ENCODE measurements around the gene PRPH.
A peak's percentile ranks its signal among the peaks of the same experiment; 100 is the strongest.

Gene PRPH

DNA sequence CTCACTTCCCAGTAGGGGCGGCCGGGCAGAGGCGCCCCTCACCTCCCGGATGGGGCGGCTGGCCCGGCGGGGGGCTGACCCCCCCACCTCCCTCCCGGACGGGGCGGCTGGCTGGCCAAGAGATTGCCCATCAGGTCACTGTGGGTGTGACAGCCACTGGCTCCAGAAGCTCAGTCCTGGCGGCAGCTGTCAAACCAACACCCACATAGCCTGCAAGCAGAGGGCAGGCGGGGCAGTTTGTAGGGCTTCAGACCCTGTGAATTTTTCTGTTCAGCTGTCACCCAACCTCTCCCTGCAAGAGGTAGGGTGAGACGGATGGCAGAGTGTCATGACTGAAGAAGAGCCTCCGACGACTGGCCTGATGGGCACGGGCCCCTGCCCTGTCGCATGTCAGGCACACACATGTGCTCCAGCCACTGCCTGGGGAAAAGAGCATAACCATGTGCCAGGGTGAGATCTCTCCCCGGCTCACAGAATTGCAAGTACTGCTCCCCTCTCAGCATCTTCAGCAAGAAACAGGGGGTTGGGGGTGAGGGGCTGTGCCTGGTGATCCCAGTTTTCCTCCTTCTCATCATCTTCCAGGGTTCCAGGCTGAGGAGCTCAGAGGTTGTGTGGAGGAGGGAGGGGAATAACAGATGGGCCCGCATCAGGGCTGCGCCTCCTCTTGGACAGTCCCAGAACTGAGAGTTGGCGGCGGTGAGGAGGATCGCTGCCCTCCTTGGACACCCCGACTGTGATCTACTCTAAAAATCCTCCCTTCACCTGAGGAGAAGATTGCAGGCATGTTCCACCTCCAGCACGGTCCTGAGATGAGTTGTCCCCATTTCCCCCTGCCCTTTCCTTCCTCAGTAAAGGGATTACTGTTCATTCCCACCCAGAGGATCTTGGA is 11.2 kb upstream of the PRPH start:
- no peak overlapping the region for H3K27ac ChIP-seq
- TF ChIP-seq CTCF (conservative IDR thresholded peaks at IDR 0.05) = no peak

- TF ChIP-seq CTCF (conservative IDR thresholded peaks at IDR 0.05) = no peak
- H3K27ac ChIP-seq = no peak overlapping the region
Observed at GRCh38 chr12:49284672-49285071, 10.3 kb upstream of the PRPH start.

DNA sequence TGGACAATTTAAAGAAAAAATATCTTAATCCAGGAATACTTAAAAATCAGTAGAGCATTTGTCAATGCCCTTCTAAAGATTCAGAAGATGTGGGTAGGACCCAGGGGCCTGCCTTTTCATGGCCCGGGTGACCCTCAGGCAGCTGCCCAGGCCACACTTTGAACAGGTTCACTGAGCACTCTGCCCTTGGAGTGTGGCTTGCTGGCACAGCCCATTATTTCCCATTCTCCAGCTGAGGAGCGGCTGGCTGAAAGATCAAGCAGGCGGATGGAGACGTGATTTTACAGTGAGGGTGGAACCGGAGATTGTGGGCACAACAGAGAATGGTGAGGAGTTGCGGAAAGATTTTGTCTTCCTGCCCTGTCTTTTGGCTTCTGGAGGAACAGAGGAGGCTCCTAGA is 7.1 kb upstream of the PRPH start:
- TF ChIP-seq CTCF (conservative IDR thresholded peaks at IDR 0.05) = no peak

GRCh38 chr12:49288412-49288853 is 6.5 kb upstream of the PRPH start:
- no peak overlapping the region for H3K27ac ChIP-seq
- TF ChIP-seq CTCF (conservative IDR thresholded peaks at IDR 0.05) = peak; percentile 92

More for the DNA sequence above, 7.1 kb upstream of the PRPH start:
- H3K27ac ChIP-seq = no peak overlapping the region

GRCh38 chr12:49288922-49289555 is 5.9 kb upstream of the PRPH start:
- no peak overlapping the region for H3K27ac ChIP-seq
- no peak for TF ChIP-seq CTCF (conservative IDR thresholded peaks at IDR 0.05)

GRCh38 chr12:49292729-49293055 is 2.3 kb upstream of the PRPH start:
- TF ChIP-seq CTCF (conservative IDR thresholded peaks at IDR 0.05) = no peak
- H3K27ac ChIP-seq = peak overlapping the region; percentile 78

DNA sequence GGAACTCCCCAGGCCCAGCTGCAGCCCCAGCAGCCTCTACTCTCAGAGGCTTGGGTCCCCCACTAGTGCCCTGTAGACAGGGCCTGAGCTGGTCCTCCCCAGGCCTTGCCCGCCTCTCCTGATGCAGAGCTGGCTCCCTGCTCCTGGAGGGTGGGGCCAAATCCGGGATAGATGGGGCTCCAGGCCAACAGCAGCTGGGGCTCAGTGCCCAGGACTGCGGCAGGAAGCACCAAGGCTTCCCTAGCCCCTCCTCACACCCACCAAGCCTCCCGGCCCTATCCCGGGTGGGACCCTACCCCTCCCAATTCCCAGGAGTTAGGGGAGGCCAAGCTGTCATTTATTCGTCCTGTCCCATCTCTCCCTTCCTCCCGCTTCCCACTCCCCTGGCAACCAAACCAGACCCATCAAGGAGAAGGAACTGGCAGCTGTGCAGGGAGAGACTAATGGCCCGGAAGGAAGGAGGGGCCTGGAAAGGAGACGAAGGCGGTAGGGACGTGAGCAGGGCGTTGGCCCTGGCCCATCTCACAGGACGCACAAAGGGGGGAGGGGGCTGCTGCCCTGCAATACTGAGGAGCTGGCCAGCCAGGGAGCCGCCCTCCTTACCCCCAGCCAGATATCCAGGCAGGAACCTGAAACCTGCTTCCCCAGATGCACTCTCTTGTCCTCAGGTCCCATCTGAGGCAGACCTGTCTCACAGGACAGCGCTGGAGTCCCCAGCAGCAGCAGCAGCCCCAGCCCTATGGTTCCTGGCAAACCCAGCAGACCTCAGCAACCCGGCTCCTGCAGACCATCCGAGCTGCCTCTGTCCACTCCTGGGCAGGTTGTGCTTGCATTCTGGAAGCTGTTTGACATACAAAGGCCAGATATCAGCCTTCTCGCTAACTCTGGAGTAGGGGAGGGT is 1.6 kb upstream of the PRPH start:
- H3K27ac ChIP-seq = peak overlapping the region; percentile 78
- TF ChIP-seq CTCF (conservative IDR thresholded peaks at IDR 0.05) = no peak
